Stimulated activated CD4-positive, alpha-beta T cell treated with anti-CD3 and anti-CD28 coated beads, Interleukin-15, amount 100 ng/mL, for 1 hour (primary cell): ENCODE results near the gene FARP2.
"Not testable (repeated sequence)": the region's sequence is repeated elsewhere in the genome, so short reads cannot be mapped to it uniquely, and the experiment has no call there.

Experiments used
- DNase-seq, 2 donors: peaks; one replicate each; pipeline ENCODE4 v3.0.0-alpha.2; 2020; ENCODE audit warnings: low read depth in 1 of 2, low spot score in 1 of 2

Gene FARP2

GRCh38 chr2:241355983-241356870, at the start of gene FARP2:
Gene FARP2, plus strand, starts transcription at chr2:241356285. Its CDS starts 16,823 bp downstream, at chr2:241373108.
- peak; percentile 92 to 95 for DNase-seq

DNA sequence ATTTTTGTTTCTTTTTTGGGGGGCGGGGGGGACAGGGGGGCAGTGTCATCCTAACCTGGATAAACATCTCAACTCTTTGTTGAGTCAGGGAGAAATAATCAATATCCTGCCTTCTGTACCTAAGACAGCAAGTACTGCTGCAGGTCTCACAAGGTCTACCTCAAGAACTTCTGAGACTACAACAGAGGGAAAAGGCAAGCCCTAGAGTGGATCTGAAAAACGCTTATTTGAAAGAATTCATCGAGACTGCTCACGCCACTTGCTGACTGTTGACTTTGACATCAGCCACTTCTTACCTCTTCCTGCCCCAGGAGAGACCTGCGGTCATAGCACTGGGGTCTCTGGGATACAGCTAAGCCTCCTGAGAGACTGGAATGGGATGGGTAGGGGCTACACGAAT, 49.0 kb upstream of the FARP2 start:
- DNase-seq, result no peak

GRCh38 chr2:241308267-241308666, 47.8 kb upstream of the FARP2 start:
- DNase-seq, result no peak

GRCh38 chr2:241308832-241309500, 47.1 kb upstream of the FARP2 start:
- DNase-seq, result no peak

DNA sequence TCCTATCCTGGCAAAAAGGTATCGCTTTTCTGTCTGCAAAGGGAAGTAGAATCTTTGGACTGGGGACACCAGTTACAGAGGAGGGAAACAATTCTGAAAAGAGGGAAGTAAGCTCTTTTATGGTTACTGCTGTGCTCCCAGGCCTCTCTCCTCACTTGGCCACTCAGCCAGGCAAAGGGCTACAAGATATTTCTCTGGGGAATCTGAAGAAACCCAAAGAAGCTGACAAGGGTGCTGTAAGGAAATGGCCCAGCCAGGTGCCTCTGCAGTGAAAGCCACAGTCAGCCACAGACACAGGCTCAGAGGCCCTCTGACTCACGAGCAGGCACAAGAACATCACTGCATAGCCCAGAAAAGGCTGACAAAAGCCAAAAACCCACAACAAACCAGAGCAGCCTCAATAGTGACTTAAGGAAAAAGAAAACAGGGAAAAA, 46.4 kb upstream of the FARP2 start:
- DNase-seq, result peak; percentile 27 to 37

DNA sequence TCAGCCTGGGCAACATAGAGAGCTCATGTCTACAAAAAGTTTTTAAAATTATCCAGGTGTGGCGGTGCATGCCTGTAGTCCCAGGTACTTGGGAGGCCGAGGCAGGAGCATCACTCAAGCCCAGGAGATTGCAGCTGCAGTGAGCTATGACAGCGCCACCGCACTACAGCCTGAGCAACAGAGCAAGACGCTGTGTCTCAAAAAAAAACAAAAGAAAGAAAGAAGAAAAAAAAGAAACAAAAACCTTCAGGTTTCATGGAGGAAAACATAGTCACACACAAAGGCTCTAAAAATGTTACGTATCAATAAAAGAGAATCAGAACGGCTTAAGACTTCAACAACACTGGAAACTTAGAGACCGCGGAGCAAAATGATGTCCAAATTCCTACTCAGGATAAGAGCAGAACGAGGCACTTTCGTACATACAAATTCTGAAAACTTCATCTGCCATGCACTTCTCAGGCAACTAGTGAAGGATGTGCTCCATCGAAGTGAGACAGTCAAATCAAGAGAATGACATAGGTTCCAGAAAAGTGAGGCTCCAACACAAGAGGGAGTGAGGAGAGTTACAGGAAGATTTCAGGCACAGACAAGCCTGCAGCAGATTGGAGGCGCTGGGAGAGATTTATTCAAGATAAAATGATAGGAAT, 45.0 kb upstream of the FARP2 start:
- DNase-seq, result no peak

GRCh38 chr2:241312082-241312481, 44.0 kb upstream of the FARP2 start:
- no peak for DNase-seq

DNA sequence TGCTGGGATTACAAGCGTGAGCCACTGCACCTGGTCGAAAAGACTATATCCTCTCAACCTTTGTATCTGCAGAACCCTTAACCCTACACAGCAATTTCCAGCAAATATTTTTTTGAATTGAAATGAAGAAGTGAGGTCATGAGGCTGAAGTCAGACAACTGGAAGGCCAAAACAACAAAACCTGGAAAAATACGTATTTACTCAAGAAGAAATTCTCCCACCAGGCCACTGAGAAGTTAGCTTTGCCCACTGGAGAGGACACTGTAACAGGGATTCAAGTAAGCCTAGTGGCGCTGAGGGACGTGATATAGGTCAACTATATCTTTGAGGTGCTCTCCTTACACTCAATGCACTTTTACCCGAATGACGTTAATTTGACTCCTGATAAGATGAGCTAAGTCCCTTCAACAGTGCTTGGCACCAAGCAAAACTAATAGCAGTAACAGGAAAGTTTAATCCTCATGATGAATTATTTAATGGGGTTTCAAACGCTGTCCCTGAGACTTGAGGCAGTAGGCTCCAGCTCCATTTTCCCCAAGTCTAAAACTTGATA, 42.5 kb upstream of the FARP2 start:
- no peak for DNase-seq

GRCh38 chr2:241314226-241315092, 41.6 kb upstream of the FARP2 start:
- DNase-seq, result no peak

- DNase-seq, result peak; percentile 100
Measured at GRCh38 chr2:241315093-241315878, 40.8 kb upstream of the FARP2 start, which contains the start of gene HDLBP. Gene HDLBP, minus strand, starts transcription at chr2:241315672. Its CDS starts 48,803 bp downstream, at chr2:241266869.

DNA sequence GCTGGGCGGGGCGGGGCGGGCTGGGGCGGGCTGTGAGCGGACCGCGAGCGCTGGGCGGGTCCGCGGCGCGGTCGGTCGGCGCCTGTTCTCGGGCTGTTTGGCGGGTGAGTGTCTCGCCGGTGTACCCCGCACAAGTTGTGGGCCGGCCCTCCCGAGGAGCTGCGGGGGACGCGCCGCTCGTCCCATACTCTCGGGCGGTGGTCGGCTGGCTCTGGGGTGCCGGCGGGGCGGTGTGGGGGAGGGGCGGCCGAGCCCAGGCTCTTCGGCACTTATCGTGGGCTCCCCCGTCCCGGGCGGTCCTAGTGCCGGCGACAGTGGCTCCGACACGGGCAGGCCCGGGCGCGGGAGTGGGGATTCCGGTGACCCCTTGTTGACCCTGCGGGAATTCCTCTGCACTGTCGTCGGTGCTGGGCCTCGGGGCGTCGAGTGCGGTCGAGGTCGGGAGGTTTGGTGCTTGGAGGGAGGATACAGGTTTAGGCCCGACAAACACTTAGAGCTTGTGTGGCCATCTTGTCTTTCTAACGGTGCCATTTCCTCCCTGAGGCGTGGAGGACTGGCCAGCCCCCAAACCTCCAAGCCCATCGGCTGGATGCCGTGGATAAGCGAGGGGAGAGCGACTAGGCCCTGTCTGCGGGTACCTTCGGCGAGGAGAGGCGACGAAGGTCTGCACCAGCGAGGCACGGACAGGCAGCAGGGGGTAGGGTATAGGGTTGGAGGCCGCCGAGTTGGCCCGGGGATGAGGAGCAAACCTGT, 40.0 kb upstream of the FARP2 start, which contains the start of gene SEPTIN2:
SEPTIN2 (plus strand) TSS at position 47 of the 753 bp plus-strand sequence. CDS start 8,308 bp downstream, outside the sequence.
- peak; percentile 5 to 64 for DNase-seq

GRCh38 chr2:241316825-241317224, 39.3 kb upstream of the FARP2 start:
- DNase-seq, result no peak

DNA sequence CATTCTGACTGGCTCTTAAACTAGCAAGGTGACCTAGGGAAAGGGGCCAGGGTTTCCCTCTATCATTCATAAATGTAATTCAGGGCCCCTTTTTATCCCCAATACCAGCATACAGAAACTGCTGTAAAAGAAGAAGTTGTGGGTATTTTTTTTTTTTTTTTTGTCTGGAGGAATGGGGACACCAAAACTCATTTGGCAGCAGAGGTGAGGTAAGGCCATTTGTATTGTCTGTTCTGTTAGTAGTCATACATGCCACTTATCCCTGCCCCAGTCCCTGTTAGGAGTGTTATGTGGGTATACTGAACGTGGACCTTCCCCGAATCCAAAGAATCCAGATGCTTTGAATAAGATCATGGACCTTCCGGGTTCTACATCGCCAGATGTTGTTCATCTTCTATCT, 38.7 kb upstream of the FARP2 start:
- no peak for DNase-seq

GRCh38 chr2:241318830-241319229, 37.3 kb upstream of the FARP2 start:
- DNase-seq, result not testable (repeated sequence)

DNA sequence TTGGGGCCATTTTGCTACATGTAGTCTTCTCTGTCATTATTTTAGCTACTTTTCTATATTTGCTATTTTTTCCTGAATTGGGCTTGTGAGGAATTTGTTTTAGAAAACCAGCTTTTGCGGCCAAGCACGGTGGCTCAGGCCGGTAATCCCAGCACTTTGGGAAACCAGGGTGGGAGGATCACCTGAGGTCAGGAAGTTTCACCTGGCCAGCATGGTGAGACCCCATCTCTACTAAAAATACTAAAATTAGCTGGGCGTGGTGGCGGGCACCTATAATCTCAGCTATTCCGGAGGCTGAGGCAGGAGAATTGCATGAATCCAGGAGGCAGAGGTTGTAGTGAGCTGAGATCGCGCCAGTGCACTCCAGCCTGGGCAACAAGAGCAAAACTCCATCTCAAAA, 35.7 kb upstream of the FARP2 start:
- DNase-seq, result no peak

- DNase-seq, result no peak
Measured at GRCh38 chr2:241321033-241321432, 35.1 kb upstream of the FARP2 start.

DNA sequence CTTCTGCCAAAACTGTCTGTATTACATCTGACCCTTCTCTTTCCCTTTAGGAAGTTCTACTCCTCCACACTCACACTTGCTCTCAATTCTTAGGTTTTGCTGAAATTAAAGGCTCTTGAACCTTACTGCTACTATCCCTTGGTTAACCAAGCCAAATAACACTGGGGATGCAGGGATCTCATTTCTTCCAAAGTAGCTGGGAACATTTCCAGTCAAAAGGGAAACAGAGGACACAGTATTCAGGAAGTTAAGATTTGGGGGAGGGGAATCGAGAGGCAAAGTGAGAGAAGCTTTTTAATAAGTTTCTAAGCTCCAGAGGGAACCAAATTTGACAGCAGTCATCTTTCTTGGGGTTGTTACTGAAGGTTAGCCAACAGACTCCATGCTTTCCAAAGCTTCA, 34.2 kb upstream of the FARP2 start:
- no peak for DNase-seq

DNA sequence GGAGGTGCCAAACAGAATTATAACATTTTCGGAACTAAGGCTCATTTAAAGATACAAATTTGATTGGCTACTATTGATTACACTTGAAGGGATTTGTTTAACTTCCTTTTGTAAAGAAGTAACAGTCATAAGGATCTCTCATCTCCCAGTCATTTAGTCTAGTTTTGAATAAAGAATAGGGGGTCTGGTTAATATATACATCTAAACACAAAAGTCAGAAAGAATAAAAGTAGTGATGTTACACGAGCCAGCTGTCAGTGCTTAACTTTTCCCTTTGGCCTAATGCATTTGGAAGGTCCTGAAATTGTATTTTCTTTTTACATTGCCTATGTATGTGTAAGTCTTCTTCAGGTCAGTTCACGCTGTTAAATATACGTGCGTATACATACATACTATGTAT, 32.3 kb upstream of the FARP2 start:
- no peak for DNase-seq

DNA sequence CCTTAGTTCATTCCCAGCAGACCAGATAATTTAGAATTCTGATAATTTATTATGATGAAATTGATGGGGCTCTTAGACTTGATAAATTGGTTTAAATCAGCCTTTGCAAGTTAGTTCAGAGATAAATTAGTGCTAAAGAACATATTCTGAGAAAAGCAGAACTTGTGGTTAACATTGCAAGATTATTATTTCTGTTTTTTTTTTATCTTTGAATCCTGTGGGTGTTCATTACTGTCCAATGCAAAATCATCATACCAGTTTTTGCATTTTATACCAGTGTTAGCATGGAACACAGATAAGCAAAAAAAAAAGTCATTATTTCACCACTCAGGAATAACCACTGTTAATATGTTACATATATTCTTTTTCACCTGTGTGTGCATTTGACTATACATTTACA, 31.3 kb upstream of the FARP2 start:
- DNase-seq, result no peak
